GM19240 (cell line): ENCODE data around the gene CYP2A7.
"Not testable (repeated sequence)": the region's sequence is repeated elsewhere in the genome, so short reads cannot be mapped to it uniquely, and the experiment has no call there.

Source experiments
- DNase-seq: peaks from one replicate; pipeline ENCODE4 v3.0.0; 2011; ENCODE audit warnings: low spot score; ENCODE audit not compliant: insufficient read length

CYP2A7 gene

DNA sequence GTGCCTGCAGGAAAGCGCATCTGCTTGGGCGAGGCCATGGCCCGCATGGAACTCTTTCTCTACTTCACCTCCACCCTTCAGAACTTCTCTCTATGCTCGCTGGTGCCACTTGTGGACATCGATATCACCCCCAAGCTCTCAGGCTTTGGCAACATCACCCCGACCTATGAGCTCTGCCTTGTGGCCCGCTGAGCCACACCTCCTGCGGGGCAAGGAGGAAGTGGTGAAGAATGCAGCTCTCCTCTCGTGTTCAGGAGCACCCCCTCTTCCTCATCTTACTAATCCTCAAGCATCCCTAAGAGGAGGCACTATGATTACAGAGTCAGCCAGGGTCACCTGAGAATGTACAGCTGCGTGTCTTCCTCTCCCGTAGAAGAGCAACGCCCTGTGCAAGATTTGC lies 17.9 kb upstream of the CYP2A7 start:
- DNase-seq, result not testable (repeated sequence)

DNA sequence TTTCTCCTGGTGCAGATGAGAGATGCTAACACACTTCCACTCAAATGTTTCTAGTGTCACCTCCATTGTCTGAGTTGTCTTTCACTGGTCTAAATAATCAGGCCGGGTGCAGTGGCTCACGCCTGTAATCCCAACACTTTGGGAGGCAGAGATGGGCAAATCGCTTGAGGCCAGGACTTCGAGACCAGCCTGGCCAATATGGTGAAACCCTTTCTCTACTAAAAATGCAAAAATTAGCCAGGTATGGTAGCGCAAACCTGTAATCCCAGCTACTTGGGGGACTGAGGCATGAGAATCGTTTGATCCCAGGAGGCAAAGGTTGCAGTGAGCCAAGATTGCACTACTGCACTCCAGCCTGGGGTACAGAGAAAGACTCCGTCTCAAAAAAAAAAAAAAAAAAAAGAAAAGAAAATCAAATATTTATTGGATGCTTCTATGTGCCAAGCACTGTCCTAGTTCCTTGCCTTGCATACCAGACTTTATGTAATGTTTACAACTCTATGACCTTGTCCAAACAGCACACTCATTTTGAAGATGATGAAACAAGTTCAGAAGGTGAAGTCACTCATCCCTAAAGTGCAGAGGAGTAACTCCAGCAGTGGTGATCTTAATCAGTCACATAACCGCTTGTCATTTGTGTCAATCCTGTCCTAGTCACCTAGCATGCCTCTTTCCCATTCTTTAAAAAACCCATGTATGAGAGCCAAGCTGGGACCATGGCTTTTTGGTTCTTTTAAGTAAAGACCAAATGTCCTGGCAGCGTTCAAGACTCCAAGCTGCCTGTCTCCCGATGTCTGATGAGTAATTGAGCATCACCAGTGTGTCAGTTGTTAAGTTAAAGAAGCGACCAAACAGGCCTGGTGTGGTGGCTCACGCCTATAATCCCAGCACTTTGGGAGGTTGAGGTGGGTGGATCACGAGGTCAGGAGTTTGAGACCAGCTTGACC lies 15.1 kb upstream of the CYP2A7 start:
- DNase-seq, result not testable (repeated sequence)

DNA sequence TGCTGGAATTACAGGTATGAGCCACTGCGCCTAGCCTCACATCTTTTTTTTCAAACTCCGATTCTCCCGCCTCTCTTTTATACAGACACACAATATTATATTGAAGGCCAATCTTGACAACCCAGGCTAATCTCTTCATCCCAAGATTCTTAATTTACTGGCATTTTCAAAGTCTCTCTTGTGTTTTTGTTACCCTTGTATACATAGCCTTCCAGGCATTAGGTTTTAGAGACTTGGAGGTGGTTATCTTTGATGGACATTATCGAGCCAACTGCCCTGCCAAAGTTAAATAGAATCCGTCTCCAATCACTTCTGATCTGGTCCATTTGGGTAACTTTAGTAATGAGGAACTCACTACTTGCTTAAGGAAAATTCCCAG lies 14.4 kb upstream of the CYP2A7 start:
- DNase-seq, result no peak

DNA sequence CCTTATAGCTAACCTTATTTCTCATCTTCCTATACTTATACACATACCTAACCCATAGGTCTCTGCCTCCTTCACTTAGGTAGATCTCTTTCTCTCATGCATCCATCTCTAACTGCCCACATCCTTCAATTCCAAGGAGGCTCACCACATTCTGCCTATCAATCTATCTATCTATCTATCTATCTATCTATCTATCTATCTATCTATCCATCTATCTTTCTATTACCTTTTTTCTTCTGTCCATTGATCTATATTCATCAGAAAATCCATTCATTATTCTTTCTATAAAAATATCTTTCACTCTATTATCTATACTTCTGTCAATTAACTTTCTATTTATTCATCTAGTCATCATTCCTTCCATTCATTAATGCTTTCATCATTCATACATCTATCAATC lies 11.1 kb upstream of the CYP2A7 start:
- no peak for DNase-seq

DNA sequence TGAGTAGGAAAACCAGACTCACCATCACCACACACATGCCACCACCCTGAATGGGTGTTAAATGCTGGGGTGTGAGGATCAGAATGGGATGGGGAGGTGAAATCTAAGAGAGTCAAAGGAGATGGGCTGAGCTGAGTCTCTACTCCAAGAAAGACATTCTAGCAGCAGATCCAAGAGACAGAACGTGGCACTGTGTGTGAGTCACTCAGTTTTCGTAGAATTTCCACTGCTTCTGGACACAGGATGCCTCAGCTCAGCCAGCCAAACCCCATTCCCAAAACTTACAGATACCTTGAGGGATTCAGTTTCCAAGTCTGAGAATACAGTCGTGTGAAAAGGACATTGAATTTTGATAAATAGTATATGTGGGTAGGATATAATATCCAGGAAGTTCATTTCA lies 7.3 kb upstream of the CYP2A7 start:
- no peak for DNase-seq

DNA sequence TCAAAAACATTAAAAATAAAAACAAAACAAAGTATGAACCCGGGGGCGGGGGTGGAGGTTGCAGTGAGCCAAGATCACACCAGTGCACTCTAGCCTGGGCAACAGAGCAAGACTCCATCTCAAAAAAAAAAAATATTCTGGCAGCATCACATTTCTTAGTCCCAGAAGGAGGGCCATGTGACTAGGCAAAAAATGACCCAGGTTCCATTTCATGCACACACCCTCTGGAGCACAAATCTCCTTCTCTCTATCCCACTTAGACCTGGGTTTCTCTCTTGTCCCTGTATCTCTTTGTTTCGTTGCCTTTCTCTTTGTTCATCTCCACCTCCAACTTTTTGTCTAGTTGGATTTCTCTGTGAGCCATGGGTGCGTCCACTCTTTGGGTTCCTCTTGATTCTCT lies 6.2 kb upstream of the CYP2A7 start:
- DNase-seq, result no peak

DNA sequence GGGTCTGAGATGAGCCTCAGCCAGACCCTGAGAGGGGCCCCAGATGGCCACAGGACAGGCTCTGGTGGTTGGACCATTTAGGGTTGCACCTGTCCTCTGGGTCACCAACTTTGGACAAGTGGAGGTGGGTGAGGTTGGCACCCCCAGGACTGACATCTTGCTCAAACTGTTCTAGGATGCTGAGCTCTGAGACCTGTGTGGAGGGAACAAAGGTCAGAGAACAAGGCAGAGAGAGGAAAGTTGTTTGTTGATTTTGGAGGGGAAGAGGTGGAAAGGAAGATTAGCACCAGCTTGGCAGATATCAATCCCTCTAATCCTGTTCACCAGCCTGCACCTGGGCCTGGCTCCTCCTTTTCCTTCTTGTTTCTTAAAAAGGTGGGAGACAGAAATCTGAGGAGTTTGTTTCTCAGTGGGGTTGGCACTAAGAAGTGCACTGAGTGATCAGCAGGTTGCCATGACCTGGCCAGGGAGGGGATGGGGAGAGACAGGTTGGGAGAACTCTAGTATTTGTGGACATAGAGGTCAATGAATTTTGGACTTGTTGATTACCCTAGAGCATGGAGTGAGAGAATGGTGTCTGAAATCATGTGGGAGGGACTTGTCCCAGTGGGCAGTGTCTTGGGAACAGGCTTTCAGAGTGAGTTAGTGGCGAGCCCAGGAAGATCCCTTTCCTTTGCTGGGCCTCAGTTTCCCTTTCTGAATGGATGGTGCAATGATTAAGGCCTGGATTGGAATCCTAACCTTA lies 2.3 kb upstream of the CYP2A7 start:
- not testable (repeated sequence) for DNase-seq

DNA sequence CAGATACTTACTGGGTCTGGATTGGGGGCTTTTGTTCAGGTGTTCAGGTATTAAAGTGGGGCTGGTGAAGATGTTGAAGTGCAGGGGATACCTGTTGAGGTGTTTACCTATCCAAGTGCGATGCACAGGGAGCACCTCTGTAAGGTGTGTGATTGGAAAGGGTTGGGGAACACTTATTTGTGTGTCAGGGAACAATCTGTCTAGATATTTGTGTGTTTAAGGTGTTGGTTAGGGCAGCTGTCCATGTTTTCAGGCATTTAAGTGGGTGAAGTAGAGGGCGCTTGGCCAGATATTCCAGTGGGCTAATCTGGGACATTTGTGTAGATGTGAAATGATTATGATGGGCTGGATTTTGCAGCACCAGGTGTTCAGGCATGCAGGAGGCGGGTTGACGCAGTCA lies 2.7 kb downstream of the CYP2A7 start:
- DNase-seq, result not testable (repeated sequence)

DNA sequence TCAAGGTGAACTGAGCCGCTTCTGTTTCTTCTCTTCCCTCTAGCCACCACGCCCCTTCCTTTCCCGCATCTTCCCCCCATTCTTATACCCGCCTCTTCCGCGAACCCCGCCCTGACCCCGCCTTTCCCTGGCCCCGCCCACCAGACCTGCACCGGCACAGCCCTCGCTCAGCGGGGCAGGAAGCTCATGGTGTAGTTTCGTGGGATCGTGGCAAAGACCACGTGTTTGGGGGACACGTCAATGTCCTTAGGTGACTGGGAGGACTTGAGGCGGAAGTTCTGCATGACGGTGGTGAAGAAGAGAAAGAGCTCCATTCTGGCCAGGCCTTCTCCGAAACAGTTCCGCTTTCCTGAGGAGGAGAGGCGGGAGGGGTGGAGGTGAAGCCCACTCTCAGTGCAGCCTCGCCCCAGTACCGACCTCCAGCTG lies 6.5 kb downstream of the CYP2A7 start:
- peak; percentile 11 for DNase-seq

DNA sequence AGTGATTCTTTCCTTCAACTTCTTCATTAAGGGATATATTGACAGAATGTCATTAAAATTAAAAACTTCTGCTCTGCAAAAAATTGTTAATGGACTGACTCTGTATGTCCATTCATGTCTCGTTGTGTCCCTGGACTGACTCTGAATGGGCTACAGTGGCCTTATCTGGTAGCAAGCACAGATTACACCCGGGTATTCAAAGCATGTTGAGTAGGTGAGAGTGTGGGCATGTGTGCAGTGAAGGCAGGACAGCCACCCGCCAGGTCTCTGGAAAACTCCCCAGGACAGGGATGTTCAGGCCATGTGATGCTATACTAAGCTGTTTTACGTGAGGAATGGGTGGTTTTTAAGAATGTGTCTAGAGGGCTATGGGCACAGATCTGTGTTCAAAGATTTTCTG lies 7.2 kb downstream of the CYP2A7 start:
- not testable (repeated sequence) for DNase-seq

DNA sequence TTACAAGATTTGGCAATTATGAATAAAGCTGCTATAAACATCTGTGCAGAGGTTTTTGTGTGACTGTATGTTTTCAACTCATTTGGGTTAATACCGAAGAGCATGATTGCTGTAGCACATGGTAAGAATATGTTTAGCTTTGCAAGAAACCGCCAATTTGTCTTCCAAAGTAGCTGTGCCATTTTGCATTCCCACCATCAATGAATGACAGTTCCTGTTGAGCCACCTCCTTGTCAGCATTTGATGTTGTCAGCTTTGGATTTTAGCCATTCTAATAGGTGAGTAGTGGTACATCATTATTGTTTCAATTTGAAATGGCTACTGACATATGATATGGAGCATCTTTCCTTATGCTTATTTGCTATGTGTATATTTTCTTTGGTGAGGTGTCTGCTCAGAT lies 8.2 kb downstream of the CYP2A7 start:
- DNase-seq, result not testable (repeated sequence)

DNA sequence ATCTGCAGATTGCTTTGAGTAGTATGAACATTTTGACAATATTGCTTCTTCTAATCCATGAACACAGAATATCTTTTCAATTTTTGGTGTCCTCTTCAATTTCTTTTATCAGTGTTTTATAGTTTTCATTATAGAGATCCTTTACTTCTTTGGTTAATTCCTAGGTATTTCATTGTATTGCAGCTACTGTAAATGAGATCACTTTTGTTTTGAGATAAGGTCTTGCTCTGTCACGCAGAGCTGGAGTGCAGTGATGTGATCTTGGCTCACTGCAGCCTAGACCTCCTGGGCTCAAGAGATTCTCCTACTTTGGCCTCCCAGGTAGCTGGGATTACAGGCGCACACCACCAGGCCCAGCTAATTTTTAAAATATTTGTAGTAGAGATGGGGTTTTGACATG lies 9.8 kb downstream of the CYP2A7 start:
- no peak for DNase-seq

DNA sequence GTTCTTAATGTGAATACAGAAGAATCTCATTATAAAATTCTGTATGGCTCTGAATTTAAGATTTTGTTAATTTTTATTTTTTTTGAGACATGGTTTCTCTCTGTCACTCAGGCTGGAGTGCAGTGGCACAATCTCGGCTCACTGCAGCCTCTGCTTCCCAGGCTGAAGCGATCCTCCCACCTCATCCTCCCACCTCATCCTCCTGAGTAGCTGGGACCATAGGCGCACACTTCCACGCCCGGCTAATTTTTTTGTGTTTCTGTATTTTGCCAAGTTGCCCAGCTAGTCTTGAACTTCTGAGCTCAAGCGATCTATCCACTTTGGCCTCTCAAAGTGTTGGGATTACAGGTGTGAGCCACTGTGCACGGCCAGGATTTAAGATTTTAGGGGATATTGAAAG lies 14.3 kb downstream of the CYP2A7 start:
- DNase-seq, result no peak

DNA sequence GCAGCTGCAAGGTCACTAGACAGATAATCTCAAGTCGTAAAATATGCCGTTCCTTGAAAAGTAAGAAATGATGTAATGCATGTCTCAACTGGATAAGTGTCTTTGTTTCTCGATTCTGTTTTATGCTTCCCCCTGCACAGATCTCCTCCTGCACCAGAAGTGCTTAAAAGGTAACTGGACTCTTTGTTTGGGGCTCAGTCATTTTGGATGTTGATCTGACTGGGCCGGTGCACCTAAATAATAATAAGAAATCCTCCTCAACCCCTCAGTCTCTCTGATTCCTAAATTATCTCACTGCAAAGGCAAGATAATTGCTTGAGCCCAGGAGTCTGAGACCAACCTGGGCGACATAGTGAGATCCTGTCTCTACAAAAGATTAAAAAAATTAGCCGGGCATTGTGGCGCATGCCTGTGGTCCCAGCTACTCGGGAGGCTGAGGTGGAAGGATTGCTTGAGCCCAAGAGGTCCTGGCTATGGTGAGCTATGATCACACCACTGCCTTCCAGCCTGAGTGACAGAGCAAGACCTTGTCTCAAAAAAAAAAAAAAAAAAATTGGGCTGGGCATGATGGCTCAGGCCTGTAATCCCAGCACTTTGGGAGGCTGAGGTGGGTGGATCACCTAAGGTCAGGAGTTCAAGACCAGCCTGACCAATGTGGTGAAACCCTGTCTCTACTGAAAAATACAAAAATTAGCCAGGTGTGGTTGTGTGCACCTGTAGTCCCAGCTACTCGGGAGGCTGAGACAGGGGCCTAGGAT lies 17.1 kb downstream of the CYP2A7 start:
- not testable (repeated sequence) for DNase-seq

DNA sequence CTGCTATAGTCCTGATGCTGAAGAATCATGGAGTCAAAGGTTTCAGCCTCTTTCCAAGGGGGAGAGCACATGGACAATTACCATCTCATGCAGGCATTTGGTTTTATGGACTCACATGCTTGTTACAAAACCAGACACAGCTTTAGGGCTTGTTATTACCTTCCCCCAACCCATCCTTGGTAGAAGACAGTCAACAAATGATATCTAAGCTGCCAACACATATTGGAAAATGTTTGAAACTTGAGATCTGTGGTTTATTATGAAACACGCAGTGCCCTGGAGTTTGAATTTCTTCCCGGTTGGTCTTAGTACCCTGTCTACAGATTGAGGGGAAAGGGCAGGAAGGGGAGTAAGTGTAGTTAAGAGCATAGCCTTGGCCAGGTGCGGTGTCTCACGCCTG lies 19.2 kb downstream of the CYP2A7 start:
- DNase-seq, result no peak

DNA sequence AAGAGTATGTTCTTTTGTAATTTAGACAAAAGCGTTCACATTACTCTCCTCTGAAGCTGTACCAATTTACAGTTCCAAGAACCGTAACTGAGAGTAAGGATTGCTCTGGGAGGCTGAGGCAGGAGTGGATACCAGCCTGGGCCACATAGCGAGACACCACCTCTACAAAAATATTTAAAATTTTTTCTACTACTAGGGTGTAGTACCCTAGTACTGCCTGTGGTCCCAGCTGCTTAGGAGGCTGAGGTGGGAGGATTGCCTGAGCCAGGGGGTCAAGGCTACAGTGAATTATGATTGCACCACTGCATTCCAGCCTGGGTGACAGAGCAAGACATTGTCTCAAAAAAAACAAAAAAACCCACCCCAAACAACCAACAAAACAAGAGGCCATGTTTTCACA lies 19.7 kb downstream of the CYP2A7 start:
- no peak for DNase-seq

DNA sequence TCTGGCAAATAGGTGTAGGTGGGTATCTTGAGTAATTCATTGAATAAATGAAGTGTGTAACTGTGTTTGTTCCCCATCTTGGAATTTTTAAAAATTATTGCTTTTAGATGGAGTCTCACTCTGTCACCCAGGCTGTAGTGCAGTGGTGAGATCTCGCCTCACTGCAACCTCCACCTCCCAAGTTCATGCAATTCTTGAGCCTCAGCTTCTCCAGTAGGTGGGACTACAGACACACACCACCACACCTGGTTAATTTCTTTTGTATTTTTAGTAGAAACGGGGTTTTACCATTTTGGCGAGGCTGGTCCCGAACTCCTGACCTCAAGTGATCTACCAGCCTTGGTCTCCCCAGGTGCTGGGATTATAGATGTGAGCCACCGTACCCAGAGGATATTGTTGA lies 23.9 kb downstream of the CYP2A7 start:
- DNase-seq, result no peak

DNA sequence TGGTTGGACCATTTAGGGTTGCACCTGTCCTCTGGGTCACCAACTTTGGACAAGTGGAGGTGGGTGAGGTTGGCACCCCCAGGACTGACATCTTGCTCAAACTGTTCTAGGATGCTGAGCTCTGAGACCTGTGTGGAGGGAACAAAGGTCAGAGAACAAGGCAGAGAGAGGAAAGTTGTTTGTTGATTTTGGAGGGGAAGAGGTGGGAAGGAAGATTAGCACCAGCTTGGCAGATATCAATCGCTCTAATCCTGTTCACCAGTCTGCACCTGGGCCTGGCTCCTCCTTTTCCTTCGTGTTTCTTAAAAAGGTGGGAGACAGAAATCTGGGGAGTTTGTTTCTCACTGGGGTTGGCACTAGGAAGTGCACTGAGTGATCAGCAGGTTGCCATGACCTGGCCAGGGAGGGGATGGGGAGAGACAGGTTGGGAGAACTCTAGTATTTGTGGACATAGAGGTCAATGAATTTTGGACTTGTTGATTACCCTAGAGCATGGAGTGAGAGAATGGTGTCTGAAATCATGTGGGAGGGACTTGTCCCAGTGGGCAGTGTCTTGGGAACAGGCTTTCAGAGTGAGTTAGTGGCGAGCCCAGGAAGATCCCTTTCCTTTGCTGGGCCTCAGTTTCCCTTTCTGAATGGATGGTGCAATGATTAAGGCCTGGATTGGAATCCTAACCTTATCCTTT lies 29.4 kb downstream of the CYP2A7 start:
- not testable (repeated sequence) for DNase-seq

DNA sequence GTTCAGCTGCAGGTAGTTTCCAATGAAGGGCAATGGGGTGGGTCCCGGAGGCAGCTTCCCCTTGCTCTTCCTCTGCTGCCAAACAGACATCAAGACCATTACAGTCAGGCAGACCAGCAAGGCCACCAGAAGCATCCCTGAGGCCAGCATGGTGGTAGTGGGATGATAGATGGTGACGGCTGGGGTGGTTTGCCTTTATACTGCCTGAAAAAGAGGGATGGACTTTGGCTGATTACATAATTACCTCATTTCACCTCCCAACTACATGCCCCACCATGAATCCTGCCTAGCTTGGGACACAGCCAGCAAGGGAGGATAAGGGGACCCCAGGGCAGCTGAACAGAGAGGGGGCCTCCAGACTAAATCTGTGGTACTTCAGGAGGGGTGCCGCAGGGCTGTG lies 31.8 kb downstream of the CYP2A7 start, which contains the start of gene CYP2A6:
Gene CYP2A6 (minus strand): TSS at position 171 of the 400 bp plus-strand sequence. CDS start 21 bp downstream, at position 150.
- DNase-seq, result not testable (repeated sequence)

DNA sequence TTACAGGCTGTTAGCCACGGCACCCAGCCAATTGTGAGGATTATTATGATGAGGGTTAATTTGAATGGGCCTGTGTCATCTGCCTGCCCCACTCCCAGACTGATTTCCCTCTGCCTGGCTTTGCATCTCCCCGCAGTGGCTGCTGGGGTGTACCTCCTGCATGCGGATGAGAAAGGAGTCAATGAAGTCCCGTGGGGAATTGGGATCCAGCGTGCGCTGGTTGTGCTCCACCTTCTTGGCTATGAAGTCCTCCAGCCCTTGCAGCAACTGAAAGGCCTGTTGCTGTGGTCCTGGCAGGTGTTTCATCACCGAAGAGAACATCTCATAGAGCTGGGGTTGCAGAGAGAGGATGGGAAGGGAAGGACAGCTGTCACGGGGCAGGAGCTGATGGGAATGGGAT lies 35.3 kb downstream of the CYP2A7 start:
- DNase-seq, result not testable (repeated sequence)

DNA sequence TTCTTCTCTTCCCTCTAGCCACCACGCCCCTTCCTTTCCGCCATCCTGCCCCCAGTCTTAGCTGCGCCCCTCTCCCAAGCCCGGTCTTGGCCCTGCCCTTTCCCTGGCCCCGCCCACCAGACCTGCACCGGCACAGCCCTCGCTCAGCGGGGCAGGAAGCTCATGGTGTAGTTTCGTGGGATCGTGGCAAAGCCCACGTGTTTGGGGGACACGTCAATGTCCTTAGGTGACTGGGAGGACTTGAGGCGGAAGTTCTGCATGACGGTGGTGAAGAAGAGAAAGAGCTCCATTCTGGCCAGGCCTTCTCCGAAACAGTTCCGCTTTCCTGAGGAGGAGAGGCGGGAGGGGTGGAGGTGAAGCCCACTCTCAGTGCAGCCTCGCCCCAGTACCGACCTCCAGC lies 38.4 kb downstream of the CYP2A7 start:
- DNase-seq, result not testable (repeated sequence)
